HG03064 (cell line): Measurements from ENCODE around the gene KRTAP12-2.
"Not testable (repeated sequence)": the region's sequence is repeated elsewhere in the genome, so short reads cannot be mapped to it uniquely, and the experiment has no call there.

Source experiments
- ATAC-seq: cut with Tn5 transposase; IDR thresholded peaks from one replicate; pipeline ENCODE4 v1.9.1; 2021; ENCODE audit warnings: low read depth; ENCODE audit not compliant: unreplicated experiment

KRTAP12-2 gene

GRCh38 chr21:44632067-44632466 is 34.7 kb downstream of the KRTAP12-2 start:
- ATAC-seq = no peak

GRCh38 chr21:44630440-44630839 is 36.3 kb downstream of the KRTAP12-2 start:
- ATAC-seq = no peak

- ATAC-seq = no peak
Observed at GRCh38 chr21:44628707-44629391, 37.9 kb downstream of the KRTAP12-2 start.

GRCh38 chr21:44627831-44628233 is 38.9 kb downstream of the KRTAP12-2 start:
- ATAC-seq = not testable (repeated sequence)

GRCh38 chr21:44627181-44627822 is 39.4 kb downstream of the KRTAP12-2 start:
- ATAC-seq = not testable (repeated sequence)

- no peak for ATAC-seq
Observed at GRCh38 chr21:44626673-44627143, 40.0 kb downstream of the KRTAP12-2 start, which contains the start of gene KRTAP10-9. Gene KRTAP10-9, plus strand, starts transcription at chr21:44627093. Its CDS starts 79 bp downstream, at chr21:44627172.

GRCh38 chr21:44626262-44626661 is 40.5 kb downstream of the KRTAP12-2 start:
- ATAC-seq = no peak

- no peak for ATAC-seq
Observed at GRCh38 chr21:44625756-44626155, 41.0 kb downstream of the KRTAP12-2 start.

GRCh38 chr21:44623575-44623974 is 43.2 kb downstream of the KRTAP12-2 start:
- ATAC-seq = no peak

GRCh38 chr21:44619886-44620285 is 46.8 kb downstream of the KRTAP12-2 start:
- ATAC-seq = no peak

- ATAC-seq = no peak
Observed at GRCh38 chr21:44618909-44619308, 47.8 kb downstream of the KRTAP12-2 start.

GRCh38 chr21:44618504-44618903 is 48.2 kb downstream of the KRTAP12-2 start:
- no peak for ATAC-seq

GRCh38 chr21:44617071-44617501 is 49.6 kb downstream of the KRTAP12-2 start:
- ATAC-seq = no peak

GRCh38 chr21:44616591-44616926 is 50.2 kb downstream of the KRTAP12-2 start:
- no peak for ATAC-seq
